ENCODE measurements around the gene KLRC4. TPM values are rescaled to one million over a fixed set of nuclear protein-coding genes. Genes with fewer than 3 reads are reported as not detected.
"Not testable (repeated sequence)": the region's sequence is repeated elsewhere in the genome, so short reads cannot be mapped to it uniquely, and the experiment has no call there.

The KLRC4 gene
- total RNA-seq, 1 donor from 2014 or later, result not detected

DNA sequence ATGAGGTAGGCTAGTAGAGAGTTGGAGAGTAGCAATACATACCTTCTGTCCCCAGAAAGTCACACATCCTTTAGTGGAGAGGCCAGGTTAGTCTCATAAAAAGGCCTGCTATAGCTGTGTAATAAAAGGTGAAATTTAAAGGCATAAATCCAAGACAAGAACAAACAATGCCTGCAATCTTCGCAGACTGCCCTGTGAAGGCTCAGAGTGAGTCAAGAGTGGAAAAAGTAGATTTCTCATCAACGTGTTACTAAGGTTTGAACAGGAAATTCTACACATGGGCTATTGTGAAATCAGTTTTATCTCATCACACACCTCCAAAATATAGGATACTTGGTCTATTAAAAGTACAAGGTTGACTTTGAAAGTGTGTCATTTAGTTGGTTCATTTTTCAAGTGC lies 43.6 kb upstream of the KLRC4 start, which contains the start of gene KLRC1:
Gene KLRC1 (minus strand): TSS at position 222 of the 400 bp plus-strand sequence. CDS start 2,221 bp downstream, outside the sequence.
- Histone ChIP-seq H3K9me3 (no peaks in the 10 kb centered on the region), H3K4me1 (no peaks in the 10 kb centered on the region), H3K36me3 (no peaks in the 10 kb centered on the region), H3K27ac (no peak within 1 kb of the TSS), H3K4me3 (no peak within 1 kb of the TSS), H3K27me3 (no peaks in the 10 kb centered on the region)
- intact Hi-C loops (cut with DNase I), result no loop called here
- TF ChIP-seq, protein P1, sequence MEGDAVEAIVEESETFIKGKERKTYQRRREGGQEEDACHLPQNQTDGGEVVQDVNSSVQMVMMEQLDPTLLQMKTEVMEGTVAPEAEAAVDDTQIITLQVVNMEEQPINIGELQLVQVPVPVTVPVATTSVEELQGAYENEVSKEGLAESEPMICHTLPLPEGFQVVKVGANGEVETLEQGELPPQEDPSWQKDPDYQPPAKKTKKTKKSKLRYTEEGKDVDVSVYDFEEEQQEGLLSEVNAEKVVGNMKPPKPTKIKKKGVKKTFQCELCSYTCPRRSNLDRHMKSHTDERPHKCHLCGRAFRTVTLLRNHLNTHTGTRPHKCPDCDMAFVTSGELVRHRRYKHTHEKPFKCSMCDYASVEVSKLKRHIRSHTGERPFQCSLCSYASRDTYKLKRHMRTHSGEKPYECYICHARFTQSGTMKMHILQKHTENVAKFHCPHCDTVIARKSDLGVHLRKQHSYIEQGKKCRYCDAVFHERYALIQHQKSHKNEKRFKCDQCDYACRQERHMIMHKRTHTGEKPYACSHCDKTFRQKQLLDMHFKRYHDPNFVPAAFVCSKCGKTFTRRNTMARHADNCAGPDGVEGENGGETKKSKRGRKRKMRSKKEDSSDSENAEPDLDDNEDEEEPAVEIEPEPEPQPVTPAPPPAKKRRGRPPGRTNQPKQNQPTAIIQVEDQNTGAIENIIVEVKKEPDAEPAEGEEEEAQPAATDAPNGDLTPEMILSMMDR (IDR thresholded peaks at IDR 0.05), result no peak
- TF ChIP-seq POLR2A (IDR thresholded peaks at IDR 0.05) (no peak), POLR2AphosphoS5 (IDR thresholded peaks at IDR 0.05; ENCODE audit: insufficient read depth in 1 of 2, low read depth in 1 of 2) (no peak)
- no peak for DNase-seq (ENCODE audit: extremely low spot score in 2 of 2)

DNA sequence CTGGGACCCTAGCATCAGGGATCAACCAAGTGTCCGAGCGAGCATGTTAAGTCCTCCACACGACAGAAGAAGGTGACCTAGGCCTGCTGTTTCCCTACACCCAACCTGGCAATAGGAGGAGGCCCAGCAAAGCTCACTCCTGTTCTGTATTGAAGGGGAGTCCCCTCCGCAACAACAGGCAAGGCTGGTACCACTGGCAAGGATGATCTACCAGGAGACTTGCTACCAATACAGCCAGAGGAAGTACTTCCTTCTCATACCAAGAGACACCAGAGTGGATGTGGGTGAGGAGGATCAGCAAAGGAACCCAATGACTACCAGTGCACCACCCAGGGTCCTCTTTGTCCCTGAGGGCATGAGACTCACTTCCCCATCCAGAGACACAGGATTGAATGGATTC lies 38.7 kb upstream of the KLRC4 start:
- Histone ChIP-seq H3K9me3 (no peaks in the 10 kb centered on the region), H3K27ac (no peak overlapping the region), H3K36me3 (no peaks in the 10 kb centered on the region), H3K4me1 (no peaks in the 10 kb centered on the region), H3K27me3 (no peaks in the 10 kb centered on the region), H3K4me3 (no peak overlapping the region)
- no peak for DNase-seq (ENCODE audit: extremely low spot score in 2 of 2)
- TF ChIP-seq POLR2A (IDR thresholded peaks at IDR 0.05), result no peak
- TF ChIP-seq POLR2AphosphoS5 (IDR thresholded peaks at IDR 0.05; ENCODE audit: insufficient read depth in 1 of 2, low read depth in 1 of 2), result no peak
- TF ChIP-seq, protein P1 (IDR thresholded peaks at IDR 0.05), result no peak
- intact Hi-C loops (cut with DNase I), result no loop called here

DNA sequence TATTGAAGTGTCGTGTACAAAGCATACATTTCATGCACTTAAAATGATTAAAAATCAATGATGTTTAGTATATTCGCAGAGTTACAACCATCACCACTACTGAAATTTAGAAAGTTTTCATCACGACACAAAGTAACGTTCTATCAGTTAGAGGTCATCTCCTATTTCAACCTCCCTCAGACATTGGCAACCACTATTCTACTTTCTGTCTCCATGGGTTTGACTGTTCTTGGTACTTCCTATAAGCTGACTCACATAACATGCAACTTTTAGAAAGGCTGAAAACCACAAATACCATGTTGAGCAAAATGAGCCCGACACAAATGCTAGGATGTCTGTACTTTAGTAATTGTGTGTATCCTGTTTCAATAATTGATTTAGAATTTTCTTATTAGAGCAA lies 36.5 kb upstream of the KLRC4 start:
- H3K27ac ChIP-seq; DNase-seq (ENCODE audit: extremely low spot score in 2 of 2); H3K4me1 ChIP-seq; H3K4me3 ChIP-seq; H3K27me3 ChIP-seq; H3K9me3 ChIP-seq; H3K36me3 ChIP-seq; intact Hi-C loops (cut with DNase I): not testable (repeated sequence)

DNA sequence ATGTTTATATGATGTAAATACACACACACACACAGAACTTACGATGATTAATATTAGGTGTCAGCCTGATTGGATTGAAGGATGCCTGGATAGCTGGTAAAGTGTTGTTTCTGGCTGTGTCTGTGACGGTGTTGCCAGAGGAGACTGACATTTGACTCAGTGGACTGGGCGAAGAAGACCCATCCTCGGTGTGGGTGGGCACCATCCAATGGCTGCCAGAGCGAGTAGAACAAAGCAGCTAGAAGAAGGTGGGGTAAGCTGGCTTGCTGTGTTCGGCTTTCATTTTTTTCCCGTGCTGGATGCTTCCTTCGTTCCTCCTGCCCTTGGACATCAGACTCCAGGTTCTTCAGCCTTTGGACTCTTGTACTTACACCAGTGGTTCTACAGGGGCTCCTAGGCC lies 31.6 kb upstream of the KLRC4 start:
- H3K9me3 ChIP-seq; H3K27ac ChIP-seq; H3K4me1 ChIP-seq; H3K36me3 ChIP-seq; H3K27me3 ChIP-seq; DNase-seq (ENCODE audit: extremely low spot score in 2 of 2); H3K4me3 ChIP-seq; intact Hi-C loops (cut with DNase I): not testable (repeated sequence)

DNA sequence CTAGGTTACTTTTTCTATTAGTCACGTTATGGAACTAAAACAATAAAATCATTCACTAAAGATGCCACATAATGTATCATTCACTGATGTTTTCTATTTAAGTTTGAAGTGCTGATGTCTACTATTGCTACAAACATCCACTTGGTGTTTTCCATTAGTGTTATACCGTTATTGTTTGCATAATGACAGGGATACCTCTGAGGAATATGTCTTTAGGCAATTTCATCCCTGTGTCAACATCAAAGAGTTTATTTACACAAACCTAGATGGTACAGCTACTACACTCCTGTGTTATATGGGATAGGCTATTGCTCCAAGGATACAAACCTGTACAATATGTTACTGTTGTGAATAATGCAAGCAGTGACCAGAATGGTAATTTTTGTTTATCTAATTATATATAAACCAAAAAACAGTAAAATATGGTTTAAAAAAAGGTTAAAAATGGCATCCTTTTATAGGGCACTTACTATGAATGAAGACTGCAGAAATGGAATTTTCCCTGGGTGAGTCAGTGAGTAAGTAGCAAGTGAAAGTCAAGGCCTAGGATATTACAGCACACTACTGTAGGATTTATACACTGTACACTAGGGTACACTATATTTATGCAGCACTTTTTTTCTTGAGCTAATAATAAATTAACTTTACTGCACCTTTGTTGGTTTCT lies 30.2 kb upstream of the KLRC4 start:
- not testable (repeated sequence) for H3K27ac ChIP-seq

DNA sequence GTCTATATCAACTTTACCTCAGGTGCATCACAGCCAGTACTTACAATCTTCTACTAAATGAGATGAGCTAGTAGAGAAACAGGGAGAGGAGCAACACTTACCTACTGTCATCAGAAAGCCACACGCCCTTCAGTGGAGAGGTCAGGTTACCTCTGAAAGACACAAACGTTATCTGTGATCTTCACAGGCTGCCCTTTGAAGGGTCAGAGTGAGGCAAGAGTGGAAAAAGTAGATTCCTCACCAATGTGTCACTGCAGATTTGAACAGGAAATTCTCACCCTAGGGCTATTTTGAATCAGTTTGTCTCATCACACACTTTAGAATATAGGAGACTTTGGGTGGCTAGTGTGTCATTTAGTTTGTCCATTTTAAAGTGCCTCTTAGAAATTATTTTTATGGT lies 28.0 kb upstream of the KLRC4 start:
- intact Hi-C loops (cut with DNase I); H3K27me3 ChIP-seq; DNase-seq (ENCODE audit: extremely low spot score in 2 of 2); H3K36me3 ChIP-seq; H3K4me3 ChIP-seq; H3K4me1 ChIP-seq; H3K9me3 ChIP-seq; H3K27ac ChIP-seq: not testable (repeated sequence)

More for the DNA sequence above, 30.2 kb upstream of the KLRC4 start:
- H3K36me3 ChIP-seq; DNase-seq (ENCODE audit: extremely low spot score in 2 of 2); H3K4me1 ChIP-seq; H3K9me3 ChIP-seq; H3K4me3 ChIP-seq; intact Hi-C loops (cut with DNase I); H3K27me3 ChIP-seq: not testable (repeated sequence)

DNA sequence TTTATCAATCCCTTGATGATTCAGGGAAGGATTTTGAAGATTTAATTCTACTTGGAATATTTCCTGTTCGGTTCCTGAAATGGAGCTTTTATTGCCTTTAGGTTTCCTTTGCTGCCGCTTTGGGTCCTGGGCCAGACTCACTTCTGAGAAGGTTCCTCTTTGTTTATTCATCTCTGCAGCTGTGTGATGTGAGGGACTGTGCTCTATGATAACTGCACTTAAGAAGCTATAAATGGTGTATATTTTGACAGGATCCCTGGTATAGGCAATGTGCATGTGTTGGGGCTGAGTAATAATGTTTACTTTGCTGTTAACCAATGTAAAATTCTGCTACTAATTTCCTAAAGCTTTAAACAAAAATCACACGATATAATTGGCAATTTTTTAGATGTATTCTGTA lies 26.3 kb upstream of the KLRC4 start, which contains the start of gene KLRC2:
Gene KLRC2 (minus strand): TSS at position 195 of the 400 bp plus-strand sequence. CDS start 24 bp downstream, at position 171.
- H3K27me3 ChIP-seq; H3K4me3 ChIP-seq; intact Hi-C loops (cut with DNase I); DNase-seq (ENCODE audit: extremely low spot score in 2 of 2); H3K36me3 ChIP-seq; H3K27ac ChIP-seq; H3K4me1 ChIP-seq; H3K9me3 ChIP-seq: not testable (repeated sequence)

DNA sequence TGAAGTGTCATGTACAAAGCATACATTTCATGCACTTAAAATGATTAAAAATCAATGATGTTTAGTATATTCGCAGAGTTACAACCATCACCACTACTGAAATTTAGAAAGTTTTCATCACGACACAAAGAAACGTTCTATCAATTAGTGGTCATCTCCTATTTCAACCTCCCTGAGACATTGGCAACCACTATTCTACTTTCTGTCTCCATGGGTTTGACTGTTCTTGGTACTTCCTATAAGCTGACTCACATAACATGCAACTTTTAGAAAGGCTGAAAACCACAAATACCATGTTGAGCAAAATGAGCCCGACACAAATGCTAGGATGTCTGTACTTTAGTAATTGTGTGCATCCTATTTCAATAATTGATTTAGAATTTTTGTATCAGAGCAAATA lies 21.1 kb upstream of the KLRC4 start:
- H3K9me3 ChIP-seq; intact Hi-C loops (cut with DNase I); H3K4me3 ChIP-seq; H3K27ac ChIP-seq; DNase-seq (ENCODE audit: extremely low spot score in 2 of 2); H3K36me3 ChIP-seq; H3K4me1 ChIP-seq; H3K27me3 ChIP-seq: not testable (repeated sequence)

DNA sequence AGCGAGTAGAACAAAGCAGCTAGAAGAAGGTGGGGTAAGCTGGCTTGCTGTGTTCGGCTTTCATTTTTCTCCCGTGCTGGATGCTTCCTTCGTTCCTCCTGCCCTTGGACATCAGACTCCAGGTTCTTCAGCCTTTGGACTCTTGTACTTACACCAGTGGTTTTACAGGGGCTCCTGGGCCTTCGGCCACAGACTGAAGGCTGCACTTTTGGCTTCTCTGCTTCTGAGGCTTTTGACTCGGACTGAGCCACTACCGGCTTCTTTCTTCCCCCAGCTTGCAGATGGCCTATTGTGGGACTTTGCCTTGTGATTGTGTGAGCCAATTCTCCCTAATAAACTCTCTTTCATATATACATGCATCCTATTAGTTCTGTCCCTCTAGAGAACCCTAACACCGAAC lies 16.4 kb upstream of the KLRC4 start:
- DNase-seq (ENCODE audit: extremely low spot score in 2 of 2); H3K36me3 ChIP-seq; H3K4me1 ChIP-seq; intact Hi-C loops (cut with DNase I); H3K27me3 ChIP-seq; H3K27ac ChIP-seq; H3K9me3 ChIP-seq; H3K4me3 ChIP-seq: not testable (repeated sequence)

DNA sequence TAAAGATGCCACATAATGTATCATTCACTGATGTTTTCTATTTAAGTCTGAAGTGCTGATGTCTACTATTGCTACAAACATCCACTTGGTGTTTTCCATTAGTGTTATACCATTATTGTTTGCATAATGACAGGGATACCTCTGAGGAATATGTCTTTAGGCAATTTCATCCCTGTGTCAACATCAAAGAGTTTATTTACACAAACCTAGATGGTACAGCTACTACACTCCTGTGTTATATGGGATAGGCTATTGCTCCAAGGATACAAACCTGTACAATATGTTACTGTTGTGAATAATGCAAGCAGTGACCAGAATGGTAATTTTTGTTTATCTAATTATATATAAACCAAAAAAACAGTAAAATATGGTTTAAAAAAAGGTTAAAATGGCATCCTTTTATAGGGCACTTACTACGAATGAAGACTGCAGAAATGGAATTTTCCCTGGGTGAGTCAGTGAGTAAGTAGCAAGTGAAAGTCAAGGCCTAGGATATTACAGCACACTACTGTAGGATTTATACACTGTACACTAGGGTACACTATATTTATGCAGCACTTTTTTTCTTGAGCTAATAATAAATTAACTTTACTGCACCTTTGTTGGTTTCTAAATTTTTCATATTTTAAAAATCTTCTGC lies 14.8 kb upstream of the KLRC4 start:
- DNase-seq (ENCODE audit: extremely low spot score in 2 of 2); H3K9me3 ChIP-seq; H3K36me3 ChIP-seq; intact Hi-C loops (cut with DNase I); H3K4me1 ChIP-seq; H3K27me3 ChIP-seq; H3K4me3 ChIP-seq; H3K27ac ChIP-seq: not testable (repeated sequence)

DNA sequence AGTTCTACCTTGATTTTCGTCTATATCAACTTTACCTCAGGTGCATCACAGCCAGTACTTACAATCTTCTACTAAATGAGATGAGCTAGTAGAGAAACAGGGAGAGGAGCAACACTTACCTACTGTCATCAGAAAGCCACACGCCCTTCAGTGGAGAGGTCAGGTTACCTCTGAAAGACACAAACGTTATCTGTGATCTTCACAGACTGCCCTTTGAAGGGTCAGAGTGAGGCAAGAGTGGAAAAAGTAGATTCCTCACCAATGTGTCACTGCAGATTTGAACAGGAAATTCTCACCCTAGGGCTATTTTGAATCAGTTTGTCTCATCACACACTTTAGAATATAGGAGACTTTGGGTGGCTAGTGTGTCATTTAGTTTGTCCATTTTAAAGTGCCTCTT lies 12.6 kb upstream of the KLRC4 start:
- H3K9me3 ChIP-seq; H3K36me3 ChIP-seq; DNase-seq (ENCODE audit: extremely low spot score in 2 of 2); intact Hi-C loops (cut with DNase I); H3K27me3 ChIP-seq; H3K4me1 ChIP-seq; H3K27ac ChIP-seq; H3K4me3 ChIP-seq: not testable (repeated sequence)
